ENCODE results near the gene GNB2.

Gene GNB2

GRCh38 chr7:100680576-100681271 is 7.2 kb downstream of the GNB2 start:
- no peak for DNase-seq (ENCODE audit: low read depth in 3 of 3)

DNA sequence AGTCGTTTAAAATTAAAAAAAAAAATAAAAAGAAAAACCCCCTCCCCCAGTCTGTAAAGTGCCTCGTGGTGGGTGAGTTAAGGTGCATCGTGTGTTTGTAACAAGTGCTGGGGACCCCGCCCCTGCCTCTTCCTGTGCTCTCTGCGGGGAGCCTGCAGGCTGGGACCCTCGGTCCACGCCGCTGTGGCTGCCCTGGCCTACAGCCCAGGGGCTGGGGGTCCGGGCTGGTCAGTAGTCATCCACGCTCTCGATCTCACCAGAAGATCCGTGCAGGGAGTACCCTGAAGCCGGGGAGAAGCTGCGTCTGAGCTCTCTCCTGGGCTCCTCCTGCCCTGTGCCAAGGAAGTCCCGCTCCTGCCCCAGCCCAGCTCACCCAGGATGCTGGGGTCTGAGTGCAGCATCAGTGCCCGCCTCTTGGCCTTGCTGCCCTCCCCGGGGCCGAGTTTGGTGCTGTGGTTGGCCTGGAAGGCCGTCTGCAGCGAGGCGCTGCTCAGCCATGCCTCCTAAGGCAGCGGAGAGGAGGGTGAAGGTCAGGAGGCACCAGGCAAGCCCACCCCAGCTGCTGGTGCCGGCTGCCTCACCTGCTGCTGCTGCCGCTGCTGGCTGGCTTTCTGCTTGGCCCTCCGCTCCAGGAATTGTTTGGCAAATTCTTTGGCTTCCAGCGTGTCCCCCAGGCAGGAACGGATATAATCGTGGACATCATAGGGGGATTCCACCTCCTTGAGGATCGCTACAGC is 8.1 kb downstream of the GNB2 start:
- DNase-seq (ENCODE audit: low read depth in 3 of 3), result no peak

DNA sequence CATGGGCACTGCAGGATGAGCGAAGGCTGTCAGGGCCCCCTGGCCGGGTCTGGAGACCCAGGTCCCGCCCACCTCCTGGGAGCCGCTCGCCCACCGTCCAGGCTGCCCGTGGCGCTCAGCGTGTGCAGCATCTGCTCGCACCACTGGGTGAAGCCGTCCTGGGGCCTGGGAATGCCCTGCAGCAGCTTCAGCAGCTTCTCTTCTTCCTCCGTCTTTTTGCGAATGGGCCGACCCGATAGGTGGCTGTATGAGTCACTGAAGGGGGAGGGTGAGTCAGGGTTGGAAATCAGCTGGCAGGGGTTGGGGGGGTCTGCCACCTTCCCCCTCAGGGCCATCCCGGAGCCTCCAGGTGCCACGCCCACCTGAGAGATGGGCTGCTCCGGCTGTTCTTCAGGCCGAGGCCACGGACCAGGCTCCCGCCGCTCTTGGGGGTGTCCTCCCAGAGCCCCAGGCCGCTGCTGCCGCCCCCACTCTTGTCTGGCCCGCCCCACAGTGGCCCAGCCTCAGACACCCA is 8.7 kb downstream of the GNB2 start:
- DNase-seq (ENCODE audit: low read depth in 3 of 3), result no peak

DNA sequence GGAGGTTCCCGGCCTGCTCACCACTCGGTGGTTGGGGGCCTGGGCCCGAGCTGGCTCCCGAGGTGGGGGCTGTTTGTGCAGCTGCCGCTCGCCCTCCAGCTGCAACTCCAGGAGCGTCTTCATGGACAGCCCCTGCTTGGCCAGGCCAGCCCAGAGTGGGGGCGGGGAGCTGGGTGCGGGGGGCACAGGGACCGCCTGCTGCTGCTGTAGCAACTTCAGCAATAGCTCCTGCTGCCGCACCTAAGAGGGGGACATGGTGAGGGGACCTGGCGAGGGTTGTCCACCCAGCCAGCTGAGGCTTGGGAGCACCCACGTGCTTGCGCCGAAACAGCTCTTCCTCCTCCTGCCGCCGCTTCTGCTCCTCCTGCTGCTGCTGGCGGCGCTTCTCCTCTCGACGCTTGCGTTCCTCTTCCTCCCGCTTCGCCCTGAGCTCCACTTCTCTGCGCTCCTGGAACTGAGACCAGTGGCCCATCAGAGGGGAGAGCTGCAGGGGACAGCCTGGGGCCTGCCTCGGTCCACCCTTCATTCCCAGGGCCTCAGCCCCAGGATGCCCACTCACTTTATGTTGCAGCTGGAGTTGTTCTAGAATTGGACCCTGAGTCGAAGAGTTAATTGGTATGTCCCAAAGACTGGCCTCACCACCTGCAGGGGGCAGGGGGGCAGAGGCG is 9.6 kb downstream of the GNB2 start:
- no peak for DNase-seq (ENCODE audit: low read depth in 3 of 3)

DNA sequence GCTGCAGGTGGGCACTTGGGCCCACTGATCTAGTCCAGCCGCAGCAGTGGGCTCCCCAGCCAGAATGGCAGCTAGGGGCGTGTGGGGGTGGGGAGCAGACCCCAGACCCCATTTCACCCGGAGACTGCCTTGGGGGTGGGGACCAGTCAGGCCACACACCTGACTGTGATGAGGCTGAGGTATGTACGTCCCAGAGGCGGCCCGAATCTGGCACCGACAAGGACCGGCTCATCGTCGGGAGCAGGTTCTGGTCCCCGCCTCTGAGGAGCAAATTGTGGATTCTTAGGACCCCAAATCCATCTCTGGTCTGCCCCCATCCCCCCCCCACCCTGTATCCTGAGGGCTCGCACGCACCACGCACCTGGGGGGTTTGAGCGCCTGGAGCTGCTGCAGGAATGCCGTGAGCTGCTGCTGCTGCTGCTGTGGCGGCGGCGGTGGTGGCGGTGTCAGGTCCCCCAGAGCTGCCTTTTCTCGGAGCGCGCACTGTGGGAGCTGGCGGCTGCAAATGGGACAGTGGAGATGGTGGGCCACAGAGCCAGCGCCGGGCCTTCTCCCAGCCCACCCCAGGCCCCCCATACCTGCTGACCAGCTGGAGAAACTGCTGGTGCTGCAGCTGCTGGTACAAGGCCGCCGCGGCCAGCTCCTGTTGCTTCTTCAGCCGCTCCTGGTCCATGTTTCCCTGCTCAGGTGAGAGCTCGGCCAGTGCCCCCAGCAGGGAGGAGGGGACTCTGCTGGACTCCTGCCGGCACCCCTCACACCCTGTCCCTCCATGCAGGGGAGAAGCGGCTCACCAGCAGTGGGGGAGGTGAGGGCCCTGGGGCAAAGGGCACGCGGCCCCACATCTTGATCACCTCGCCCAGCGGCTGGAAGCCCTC is 10.4 kb downstream of the GNB2 start:
- DNase-seq (ENCODE audit: low read depth in 3 of 3), result no peak

DNA sequence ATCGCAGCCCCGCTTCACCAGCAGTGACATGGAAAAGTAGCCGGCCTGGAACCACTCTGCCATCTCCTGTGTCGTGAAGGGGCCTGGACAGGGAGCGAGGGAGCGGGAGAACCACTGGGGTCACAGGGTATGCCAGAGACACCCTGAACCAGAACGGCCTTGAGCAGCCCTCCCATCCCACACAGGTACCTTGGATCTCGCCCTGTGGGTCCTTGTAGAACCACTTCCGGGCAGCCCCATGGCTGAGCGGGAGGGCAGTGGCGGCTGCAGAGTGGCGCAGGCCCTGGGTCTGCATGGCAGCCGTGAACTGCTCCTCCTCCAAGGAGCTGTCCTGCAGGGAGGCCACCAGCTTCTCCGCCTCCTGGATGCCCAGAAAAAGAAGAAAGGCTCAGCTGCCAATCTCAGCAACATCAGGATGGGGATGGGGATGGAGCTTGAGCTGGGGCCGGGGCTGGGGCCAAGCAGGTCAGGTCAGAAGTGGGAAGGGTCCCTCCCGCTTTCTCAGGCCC is 11.0 kb downstream of the GNB2 start:
- DNase-seq (ENCODE audit: low read depth in 3 of 3), result no peak

GRCh38 chr7:100685049-100685605 is 11.6 kb downstream of the GNB2 start:
- DNase-seq (ENCODE audit: low read depth in 3 of 3), result no peak

GRCh38 chr7:100685631-100686145 is 12.1 kb downstream of the GNB2 start:
- DNase-seq (ENCODE audit: low read depth in 3 of 3), result no peak

DNA sequence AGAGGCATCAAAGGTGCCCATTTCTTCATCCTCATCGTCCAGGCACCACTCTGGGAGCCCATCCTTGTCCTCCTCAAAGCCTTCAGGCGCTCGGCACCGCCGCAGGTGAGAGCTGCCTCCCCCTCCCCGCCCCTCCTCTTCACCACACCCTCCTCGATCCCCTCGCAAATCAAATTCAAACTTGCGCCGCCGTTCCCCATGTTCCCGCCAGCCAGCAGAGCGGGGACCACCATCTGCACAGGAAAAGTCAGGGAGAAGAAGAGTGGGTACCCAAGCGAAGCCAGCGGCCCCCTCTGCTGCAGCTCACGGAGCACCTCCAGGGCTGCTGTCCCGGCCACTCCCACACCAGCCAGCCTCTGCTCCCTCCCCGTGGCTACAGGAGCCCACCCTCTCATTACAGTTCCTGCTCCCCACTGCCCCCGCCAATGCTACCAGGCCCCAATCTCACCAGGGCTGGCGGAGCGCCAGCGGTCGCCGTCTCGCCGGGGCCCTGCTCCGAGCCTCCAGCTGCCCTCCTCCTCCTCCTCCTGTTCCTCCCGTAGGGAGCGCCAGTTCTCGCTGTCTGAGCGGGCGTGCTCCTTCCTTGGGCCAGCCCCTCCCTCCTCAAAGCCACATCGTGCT is 12.8 kb downstream of the GNB2 start:
- no peak for DNase-seq (ENCODE audit: low read depth in 3 of 3)

GRCh38 chr7:100686822-100687211 is 13.3 kb downstream of the GNB2 start:
- no peak for DNase-seq (ENCODE audit: low read depth in 3 of 3)

GRCh38 chr7:100687261-100687660 is 13.7 kb downstream of the GNB2 start:
- DNase-seq (ENCODE audit: low read depth in 3 of 3), result no peak

- no peak for DNase-seq (ENCODE audit: low read depth in 3 of 3)
Measured at GRCh38 chr7:100687751-100688300, 14.3 kb downstream of the GNB2 start.

- DNase-seq (ENCODE audit: low read depth in 3 of 3), result no peak
Measured at GRCh38 chr7:100688326-100688860, 14.9 kb downstream of the GNB2 start.

- DNase-seq (ENCODE audit: low read depth in 3 of 3), result no peak
Measured at GRCh38 chr7:100689230-100690135, 15.9 kb downstream of the GNB2 start.

DNA sequence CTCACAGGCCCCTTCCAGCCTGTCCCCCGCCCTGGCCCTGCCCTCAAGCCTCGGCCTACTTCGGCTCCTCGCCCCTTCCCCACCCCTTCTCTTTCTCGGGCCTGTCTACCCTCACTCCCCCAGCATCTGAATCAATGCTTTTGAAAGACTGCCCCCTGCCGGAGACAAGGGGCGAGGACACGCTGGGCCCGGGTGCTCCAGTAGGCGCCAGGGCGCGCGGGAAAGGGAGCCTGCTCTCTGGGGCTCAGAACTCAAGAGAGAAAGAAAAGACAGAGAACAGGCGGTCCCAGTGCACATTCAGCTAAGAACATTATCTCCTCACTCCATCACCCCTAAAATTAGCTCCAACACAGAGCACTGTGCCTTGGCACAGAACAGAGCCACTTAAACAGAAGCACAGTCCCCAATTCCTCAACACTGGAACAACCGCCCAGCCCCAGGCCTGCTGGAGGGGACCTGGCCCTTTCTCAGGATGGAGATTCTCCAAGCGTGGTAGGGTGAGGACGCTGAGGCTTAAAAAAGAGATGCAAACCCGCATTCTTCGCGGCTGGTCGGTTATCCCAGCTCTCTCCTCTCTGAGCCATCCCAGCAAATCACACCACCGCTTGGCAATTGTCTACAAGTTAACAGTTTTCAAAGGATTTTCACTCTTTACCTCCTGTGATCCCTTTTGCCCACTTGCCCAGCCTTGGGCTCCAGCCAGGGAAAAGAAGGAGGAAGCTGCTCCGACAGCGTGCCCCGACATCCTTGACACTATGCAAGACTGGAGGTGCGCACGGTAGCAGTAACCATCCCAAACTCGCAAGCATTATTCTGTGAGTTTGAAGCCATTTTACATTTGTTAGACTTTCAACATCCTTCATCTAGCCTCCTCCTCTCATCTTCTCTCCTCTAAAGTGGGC is 18.4 kb downstream of the GNB2 start:
- peak; percentile 69 to 82 (median 77) for DNase-seq (ENCODE audit: low read depth in 3 of 3)

DNA sequence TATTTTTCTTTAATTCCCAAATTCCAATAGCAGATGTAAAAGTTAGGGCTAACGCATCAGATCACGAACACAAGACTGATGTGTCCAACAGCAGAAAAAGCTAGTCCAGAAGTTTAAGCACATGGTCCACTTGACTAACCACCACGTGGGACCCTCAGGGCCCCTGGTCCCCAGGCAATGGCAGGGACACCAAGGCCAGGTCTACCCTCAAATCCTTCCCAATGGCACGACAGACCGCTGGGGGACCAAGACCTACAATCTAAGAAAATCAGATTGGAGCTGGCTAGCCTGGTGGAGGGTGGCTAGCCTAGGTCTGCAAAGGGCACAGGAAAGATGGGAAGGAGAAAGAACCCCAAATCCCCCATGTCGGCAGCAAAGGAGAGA is 19.0 kb downstream of the GNB2 start:
- no peak for DNase-seq (ENCODE audit: low read depth in 3 of 3)

- no peak for DNase-seq (ENCODE audit: low read depth in 3 of 3)
Measured at GRCh38 chr7:100693312-100694097, 20.0 kb downstream of the GNB2 start.
